Stimulated activated CD4-positive, alpha-beta T cell treated with anti-CD3 and anti-CD28 coated beads, Interleukin-2, amount 100 ng/mL, for 24 hours (primary cell): ENCODE results near the gene ASB1.

Source experiments
- DNase-seq, 2 donors: peaks; one replicate each; pipeline ENCODE4 v3.0.0-alpha.2; 2020

The ASB1 gene

GRCh38 chr2:238473523-238473922 lies 46.8 kb downstream of the ASB1 start:
- no peak for DNase-seq

GRCh38 chr2:238475034-238475433 lies 48.3 kb downstream of the ASB1 start:
- no peak for DNase-seq

GRCh38 chr2:238475566-238475965 lies 48.8 kb downstream of the ASB1 start:
- no peak for DNase-seq

- DNase-seq: no peak
Measured at GRCh38 chr2:238476258-238476657, 49.5 kb downstream of the ASB1 start.

- DNase-seq: no peak
Measured at GRCh38 chr2:238478216-238478615, 51.5 kb downstream of the ASB1 start.

GRCh38 chr2:238479847-238480246 lies 53.1 kb downstream of the ASB1 start:
- no peak for DNase-seq

GRCh38 chr2:238483021-238483420 lies 56.3 kb downstream of the ASB1 start:
- no peak for DNase-seq

- DNase-seq: no peak
Measured at GRCh38 chr2:238483656-238484055, 56.9 kb downstream of the ASB1 start.

GRCh38 chr2:238484522-238485452 lies 58.1 kb downstream of the ASB1 start:
- DNase-seq: no peak

- no peak for DNase-seq
Measured at GRCh38 chr2:238486123-238486848, 59.6 kb downstream of the ASB1 start.

GRCh38 chr2:238487134-238487533 lies 60.4 kb downstream of the ASB1 start:
- DNase-seq: no peak

GRCh38 chr2:238487652-238488346 lies 61.1 kb downstream of the ASB1 start:
- no peak for DNase-seq

GRCh38 chr2:238488347-238488826 lies 61.7 kb downstream of the ASB1 start:
- DNase-seq: no peak

- DNase-seq: no peak
Measured at GRCh38 chr2:238489431-238489830, 62.7 kb downstream of the ASB1 start.

GRCh38 chr2:238489896-238490295 lies 63.2 kb downstream of the ASB1 start:
- no peak for DNase-seq

- DNase-seq: no peak
Measured at GRCh38 chr2:238492840-238493239, 66.1 kb downstream of the ASB1 start.

- DNase-seq: no peak
Measured at GRCh38 chr2:238493411-238493810, 66.7 kb downstream of the ASB1 start.

- DNase-seq: peak in 1 of 2 donors; percentile 26
Measured at GRCh38 chr2:238493880-238494572, 67.3 kb downstream of the ASB1 start.

GRCh38 chr2:238494573-238494961 lies 67.8 kb downstream of the ASB1 start:
- no peak for DNase-seq

- no peak for DNase-seq
Measured at GRCh38 chr2:238495422-238495821, 68.7 kb downstream of the ASB1 start.

- DNase-seq: no peak
Measured at GRCh38 chr2:238496756-238497609, 70.3 kb downstream of the ASB1 start.

GRCh38 chr2:238497610-238498005 lies 70.9 kb downstream of the ASB1 start:
- no peak for DNase-seq
